OCI-LY3 (cell line): Measurements from ENCODE around the gene STMND1.
"Not testable (repeated sequence)": the region's sequence is repeated elsewhere in the genome, so short reads cannot be mapped to it uniquely, and the experiment has no call there.

Source experiments
- CTCF ChIP-seq: fragments of 200-600, 300-600 bp; sonication (generic); IDR thresholded peaks from 2 replicates; pipeline ENCODE4 v1.5.1; 2014; ENCODE audit warnings: antibody characterized with exemption, low read length, low read depth
- EZH2phosphoT487 ChIP-seq: fragments of 200-600 bp; shearing (Covaris generic); IDR thresholded peaks from 2 replicates; pipeline ENCODE4 v1.6.1; 2018; ENCODE audit warnings: antibody characterized with exemption, mixed run types, low read depth

GRCh38 chr6:17070400-17070799 lies 31.4 kb upstream of the STMND1 start:
- TF ChIP-seq CTCF, EZH2phosphoT487: not testable (repeated sequence)
